Stimulated activated naive CD8-positive, alpha-beta T cell treated with anti-CD3 and anti-CD28 coated beads, Interleukin-15, amount 100 ng/mL, for 72 hours (primary cell): ENCODE measurements around the gene CSNK1G2.
A peak's percentile ranks its signal among the peaks of the same experiment; 100 is the strongest.

Experiments used
- ATAC-seq: fragments of 150-1000 bp; cut with Tn5 transposase; 2 replicates; pipeline ENCODE4 v1.10.0; 2021; ENCODE audit warnings: mild to moderate bottlenecking, moderate library complexity
- DNase-seq, 2 donors: peaks; one replicate each; pipeline ENCODE4 v3.0.0; 2021 to 2022
- H3K27ac Mint-ChIP-seq, 2 donors: one replicate each; pipeline ENCODE4 v1.8.0; 2022; ENCODE audit warnings: mild to moderate bottlenecking in 2 of 2, mixed read lengths in 2 of 2, moderate library complexity in 2 of 2
- H3K27me3 Mint-ChIP-seq: one replicate; pipeline ENCODE4 v1.8.0; 2022; ENCODE audit warnings: mixed read lengths
- H3K4me1 Mint-ChIP-seq: one replicate; pipeline ENCODE4 v1.8.0; 2022; ENCODE audit warnings: mild to moderate bottlenecking, mixed read lengths
- H3K4me3 Mint-ChIP-seq, 2 donors: one replicate each; pipeline ENCODE4 v1.8.0; 2022; ENCODE audit warnings: mild to moderate bottlenecking in 2 of 2, mixed read lengths in 2 of 2, moderate library complexity in 1 of 2
- H3K9me3 Mint-ChIP-seq, 2 donors: one replicate each; pipeline ENCODE4 v1.8.0; 2022; ENCODE audit warnings: mixed read lengths in 2 of 2

The CSNK1G2 gene

DNA sequence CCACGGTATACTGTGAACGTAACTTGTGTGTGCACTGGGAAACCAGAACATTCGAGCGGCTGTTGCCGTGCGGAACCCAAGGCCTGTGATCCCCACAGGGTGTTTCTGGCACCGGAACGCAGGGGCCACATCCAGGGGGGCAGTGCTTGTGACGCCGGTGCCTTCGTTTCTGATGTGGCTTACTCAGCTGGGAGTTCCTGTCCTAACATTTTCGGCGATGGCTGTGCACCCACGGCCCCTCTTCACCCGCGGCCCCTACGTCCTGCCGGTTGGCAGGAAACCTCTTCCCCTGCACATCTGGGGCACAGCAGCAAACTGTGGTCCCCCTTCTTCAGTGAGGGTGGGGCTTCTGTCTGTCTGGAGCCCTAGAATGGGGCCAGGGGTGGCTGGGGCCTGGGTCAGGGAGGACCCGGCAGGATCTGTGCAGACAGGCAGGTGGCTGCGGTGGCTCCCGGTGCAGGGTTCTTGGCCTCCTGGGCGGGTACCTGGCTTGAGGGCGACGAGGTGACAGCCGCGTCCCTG lies 26.2 kb downstream of the CSNK1G2 start:
- H3K4me3 Mint-ChIP-seq: peak overlapping the region; percentile 51 to 79

DNA sequence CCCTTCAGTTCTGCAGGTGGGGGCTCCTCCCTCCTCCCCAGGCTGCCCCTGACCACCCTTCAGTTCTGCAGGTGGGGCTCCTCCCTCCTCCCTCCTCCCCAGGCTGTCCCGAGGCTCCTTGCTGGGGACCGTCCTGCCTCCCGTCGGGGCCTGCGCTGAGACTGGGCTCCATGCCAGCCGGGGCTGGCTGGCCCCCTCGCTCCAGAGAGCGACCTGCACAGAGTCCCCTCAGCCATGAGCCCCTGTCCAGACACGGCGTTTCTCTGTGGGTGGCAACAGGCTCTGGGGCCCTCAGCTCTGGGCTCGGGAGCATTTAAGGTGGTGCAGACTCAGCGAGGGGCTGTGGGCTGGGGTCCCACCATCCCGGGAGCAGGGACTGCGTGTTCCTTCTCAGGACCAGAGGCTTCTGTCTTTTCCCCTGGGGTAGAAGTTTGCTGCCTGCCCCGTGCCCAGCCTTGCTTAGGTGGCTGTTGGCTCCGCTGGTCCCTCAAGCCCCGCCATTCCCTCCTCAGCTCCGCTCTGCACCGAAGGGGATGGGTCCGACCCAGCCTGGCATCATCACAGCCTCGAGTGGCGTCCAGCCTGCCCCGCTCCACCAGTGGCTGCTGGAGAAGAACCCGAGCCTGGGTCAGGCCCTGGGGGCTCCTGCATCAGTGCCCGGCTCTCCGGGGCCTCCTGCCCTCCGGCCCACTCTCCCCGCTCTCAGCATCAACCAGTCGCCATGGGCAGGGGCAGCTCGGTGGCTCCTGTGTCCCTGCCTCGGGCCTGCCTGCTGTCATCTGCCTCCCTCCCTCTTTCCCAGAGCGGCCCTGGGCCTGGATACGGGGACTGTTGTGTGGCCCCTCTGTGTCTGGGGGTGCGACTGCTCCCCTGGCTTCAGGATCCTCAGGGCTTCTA lies 27.6 kb downstream of the CSNK1G2 start:
- H3K4me1 Mint-ChIP-seq: peaks cover 31% of the 10 kb centered on the region
- H3K27ac Mint-ChIP-seq: peak overlapping the region in 1 of 2 donors; percentile 77
- ATAC-seq (no peak), DNase-seq (no peak)
- H3K9me3 Mint-ChIP-seq: no peaks in the 10 kb centered on the region
- H3K4me3 Mint-ChIP-seq: no peak overlapping the region
- no peaks in the 10 kb centered on the region for H3K27me3 Mint-ChIP-seq

More for the DNA sequence above, 26.2 kb downstream of the CSNK1G2 start:
- DNase-seq: peak; percentile 31 to 43
- Mint-ChIP-seq H3K9me3 (no peaks in the 10 kb centered on the region), H3K27ac (no peak overlapping the region), H3K27me3 (no peaks in the 10 kb centered on the region), H3K4me1 (peaks cover 31% of the 10 kb centered on the region)
- ATAC-seq: peak; percentile 85

DNA sequence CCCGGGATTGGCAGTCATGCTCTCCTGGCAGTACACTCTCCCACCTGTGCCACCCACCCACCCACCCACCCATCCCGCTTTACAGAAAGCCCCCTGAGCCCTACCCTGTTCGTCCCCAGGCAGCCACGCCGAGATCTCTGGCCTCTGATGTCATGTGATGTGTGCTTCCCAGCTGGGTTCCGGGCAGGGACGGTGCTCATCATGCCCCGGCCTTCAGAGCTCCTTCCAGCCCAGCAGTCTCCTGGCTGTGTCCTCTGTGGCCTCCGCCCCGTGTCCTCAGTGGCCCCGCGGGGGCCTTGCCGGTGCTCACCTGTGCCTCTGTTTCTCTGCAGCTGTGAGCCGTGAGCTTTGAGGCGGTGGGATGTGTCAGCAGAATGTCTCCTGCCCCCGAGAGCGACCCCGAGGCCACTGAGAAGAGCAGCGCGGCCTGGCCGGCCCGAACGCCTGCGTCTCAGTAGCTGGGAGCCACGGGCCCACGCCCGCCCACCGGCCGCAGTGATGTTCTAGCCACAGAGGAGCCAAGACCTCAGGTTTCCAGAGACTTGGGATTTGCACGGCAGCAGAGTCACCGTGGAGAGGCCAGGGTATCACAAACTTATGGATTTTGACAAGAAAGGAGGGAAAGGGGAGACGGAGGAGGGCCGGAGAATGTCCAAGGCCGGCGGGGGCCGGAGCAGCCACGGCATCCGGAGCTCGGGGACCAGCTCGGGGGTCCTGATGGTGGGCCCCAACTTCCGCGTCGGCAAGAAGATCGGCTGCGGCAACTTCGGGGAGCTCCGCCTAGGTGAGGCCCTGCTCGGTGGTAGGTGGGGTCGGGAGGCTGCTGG lies 28.4 kb downstream of the CSNK1G2 start:
- H3K4me1 Mint-ChIP-seq: peaks cover 31% of the 10 kb centered on the region
- DNase-seq: no peak
- H3K27ac Mint-ChIP-seq: peak overlapping the region; percentile 65 to 77
- H3K9me3 Mint-ChIP-seq: no peaks in the 10 kb centered on the region
- H3K4me3 Mint-ChIP-seq: no peak overlapping the region
- H3K27me3 Mint-ChIP-seq: no peaks in the 10 kb centered on the region
- no peak for ATAC-seq

DNA sequence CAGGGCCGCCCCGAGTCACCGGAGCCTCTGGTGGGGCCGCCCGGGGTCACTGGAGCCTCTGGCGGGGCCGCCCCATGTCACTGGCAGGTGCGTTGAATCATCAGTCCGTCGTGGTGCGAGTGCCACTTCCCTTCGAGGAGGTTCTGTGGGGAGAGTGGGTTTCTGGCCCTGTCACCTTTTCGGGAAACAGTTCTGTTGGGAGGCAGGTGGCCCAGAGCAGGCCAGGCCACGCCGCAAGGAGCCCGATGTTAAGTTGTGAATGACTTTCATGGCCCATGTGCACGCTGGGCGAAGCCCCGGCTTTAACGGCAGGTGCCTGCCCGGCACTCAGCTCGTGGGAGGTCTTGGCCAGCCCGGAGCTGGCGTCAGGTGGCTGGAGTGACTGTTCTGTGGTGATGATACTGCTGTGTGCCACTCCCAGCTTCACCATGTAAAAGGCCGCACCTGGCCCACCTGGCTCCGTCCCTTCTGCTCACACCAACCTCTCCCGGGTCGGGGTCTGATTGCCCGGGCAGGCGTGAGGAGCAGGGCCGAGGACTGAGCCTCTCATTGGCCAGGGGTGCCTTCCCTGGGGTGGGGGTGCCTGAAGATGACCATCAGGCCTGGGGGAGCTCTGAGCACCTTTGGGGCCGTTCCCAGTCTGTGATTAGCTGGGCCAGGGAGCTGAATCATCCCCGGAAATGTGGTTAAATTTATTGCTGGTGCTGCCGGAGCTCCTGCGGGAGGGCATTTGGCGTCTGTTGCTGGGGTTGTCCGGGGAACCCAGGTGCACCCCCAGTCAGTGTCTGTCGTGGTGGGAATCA lies 29.2 kb downstream of the CSNK1G2 start:
- Mint-ChIP-seq H3K27me3 (no peaks in the 10 kb centered on the region), H3K27ac (peak overlapping the region in 1 of 2 donors; percentile 42), H3K9me3 (no peaks in the 10 kb centered on the region), H3K4me3 (no peak overlapping the region), H3K4me1 (peaks cover 31% of the 10 kb centered on the region)
- DNase-seq (no peak), ATAC-seq (no peak)

DNA sequence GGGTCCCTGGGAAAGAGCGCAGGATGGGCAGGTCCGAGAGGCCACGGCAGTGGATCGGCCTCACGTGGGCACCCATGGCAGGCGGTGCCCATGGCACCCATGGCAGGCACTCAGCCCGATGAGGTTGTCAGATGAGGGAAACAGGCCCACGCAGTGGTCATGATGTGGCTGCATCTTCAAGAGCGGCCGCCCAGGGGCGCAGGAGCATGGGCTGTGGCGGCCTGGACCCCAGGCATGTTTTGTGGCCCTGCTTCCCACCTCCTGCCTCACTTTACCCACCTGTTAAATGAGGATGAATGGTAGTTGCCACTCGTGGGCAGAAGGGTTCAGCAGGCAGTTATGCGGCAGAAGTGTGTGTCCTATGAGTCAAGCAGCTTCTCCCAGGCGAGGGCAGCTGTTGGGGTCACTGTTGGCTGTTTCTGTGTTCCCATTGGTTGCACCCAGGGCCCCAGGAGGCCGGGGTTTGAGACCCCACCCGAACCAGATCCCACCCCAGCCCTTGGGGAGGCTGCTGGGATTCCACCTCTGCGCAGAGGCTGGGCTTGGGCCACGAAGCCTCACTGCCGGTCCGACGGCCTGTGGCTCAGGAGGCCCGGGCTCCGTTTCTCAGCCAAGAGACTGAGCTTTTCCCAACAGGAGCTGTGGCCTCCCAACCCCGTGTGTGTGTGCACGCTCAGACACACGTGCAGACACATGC lies 30.0 kb downstream of the CSNK1G2 start:
- H3K27ac Mint-ChIP-seq: no peak overlapping the region
- no peaks in the 10 kb centered on the region for H3K27me3 Mint-ChIP-seq
- H3K9me3 Mint-ChIP-seq: no peaks in the 10 kb centered on the region
- H3K4me1 Mint-ChIP-seq: peaks cover 26% of the 10 kb centered on the region
- ATAC-seq (no peak), DNase-seq (no peak)
- H3K4me3 Mint-ChIP-seq: no peak overlapping the region

DNA sequence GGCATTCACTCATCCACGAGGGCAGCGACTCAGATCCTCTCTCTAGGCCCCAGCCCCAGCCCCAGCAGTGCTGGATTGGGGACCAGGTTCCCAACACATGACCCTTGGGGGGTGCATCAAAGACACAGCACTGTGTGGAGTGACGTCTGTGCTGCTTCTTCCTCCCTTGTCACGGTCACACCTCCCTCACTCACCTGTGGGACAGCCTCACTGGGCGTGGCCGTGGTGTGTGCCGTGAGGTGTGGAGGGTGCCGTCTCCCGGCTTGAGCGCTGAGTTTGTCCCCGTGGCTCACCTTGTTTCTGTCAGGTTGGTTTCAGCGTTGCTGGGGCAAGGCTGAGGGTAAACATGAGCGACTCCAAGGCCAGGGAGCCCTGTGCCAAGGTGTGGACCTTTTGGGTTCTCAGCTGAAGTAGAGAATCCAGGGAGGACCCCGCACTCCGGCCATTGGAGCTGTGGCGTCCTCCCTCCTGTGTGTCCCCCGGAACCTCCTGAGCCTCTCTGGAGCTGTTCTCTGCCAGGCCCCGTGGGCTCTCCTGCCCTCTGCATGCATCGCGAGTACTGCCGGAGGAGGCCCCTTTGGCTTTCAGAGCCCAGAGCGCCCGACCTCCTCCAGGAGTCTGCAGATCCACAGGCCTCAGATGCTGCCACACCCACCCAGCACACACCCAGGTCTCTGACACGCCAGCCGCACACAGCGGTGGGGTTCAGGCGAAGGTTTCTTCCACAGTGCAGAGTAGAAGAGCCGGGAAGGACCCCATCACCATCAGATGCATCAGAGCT lies 33.6 kb downstream of the CSNK1G2 start:
- Mint-ChIP-seq H3K4me3 (no peak overlapping the region), H3K4me1 (peaks cover 8% of the 10 kb centered on the region), H3K27me3 (no peaks in the 10 kb centered on the region), H3K9me3 (no peaks in the 10 kb centered on the region), H3K27ac (no peak overlapping the region)
- no peak for DNase-seq
- no peak for ATAC-seq

DNA sequence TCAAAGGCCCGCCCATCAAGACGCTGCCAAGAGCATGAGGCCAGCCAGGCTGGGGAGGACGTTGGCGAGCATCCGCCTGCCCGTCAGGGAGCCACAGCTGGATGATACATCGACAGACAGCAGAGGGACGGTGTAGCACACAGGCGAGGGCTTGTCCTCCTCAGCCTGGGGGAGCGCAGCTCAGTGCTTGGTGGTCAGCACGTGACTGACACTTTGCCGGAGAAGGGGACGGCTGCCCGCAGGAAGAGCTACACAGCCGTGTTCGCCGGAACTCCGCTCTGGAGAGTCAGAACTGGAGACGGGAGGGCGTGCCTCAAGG lies 34.1 kb downstream of the CSNK1G2 start:
- ATAC-seq: no peak
- H3K27me3 Mint-ChIP-seq: no peaks in the 10 kb centered on the region
- DNase-seq: no peak
- H3K9me3 Mint-ChIP-seq: no peaks in the 10 kb centered on the region
- no peak overlapping the region for H3K4me3 Mint-ChIP-seq
- peaks cover 5% of the 10 kb centered on the region for H3K4me1 Mint-ChIP-seq
- peak overlapping the region in 1 of 2 donors; percentile 25 for H3K27ac Mint-ChIP-seq

DNA sequence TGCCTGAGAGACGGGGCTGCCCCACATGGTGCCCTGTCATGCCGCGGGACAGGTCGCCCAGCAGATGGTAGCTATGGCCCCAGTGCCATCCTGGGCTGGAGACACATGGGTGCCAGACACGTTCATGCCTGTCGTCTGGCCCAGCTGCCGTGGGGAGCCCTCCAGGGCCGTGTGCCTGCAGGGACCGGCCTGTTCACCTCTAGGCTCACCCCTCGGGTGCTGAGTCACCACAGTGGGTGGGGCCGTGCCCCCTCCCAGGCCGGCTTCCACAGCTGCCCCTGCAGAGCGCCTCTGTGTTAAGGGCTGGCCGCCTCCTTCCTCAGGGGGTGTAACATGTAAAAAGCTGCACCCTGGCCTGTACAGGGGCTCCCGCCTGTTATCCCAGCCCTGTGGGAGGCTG lies 36.1 kb downstream of the CSNK1G2 start:
- no peak overlapping the region for H3K4me3 Mint-ChIP-seq
- no peaks in the 10 kb centered on the region for H3K27me3 Mint-ChIP-seq
- no peaks in the 10 kb centered on the region for H3K4me1 Mint-ChIP-seq
- no peak for ATAC-seq
- H3K9me3 Mint-ChIP-seq: no peaks in the 10 kb centered on the region
- no peak overlapping the region for H3K27ac Mint-ChIP-seq
- no peak for DNase-seq

DNA sequence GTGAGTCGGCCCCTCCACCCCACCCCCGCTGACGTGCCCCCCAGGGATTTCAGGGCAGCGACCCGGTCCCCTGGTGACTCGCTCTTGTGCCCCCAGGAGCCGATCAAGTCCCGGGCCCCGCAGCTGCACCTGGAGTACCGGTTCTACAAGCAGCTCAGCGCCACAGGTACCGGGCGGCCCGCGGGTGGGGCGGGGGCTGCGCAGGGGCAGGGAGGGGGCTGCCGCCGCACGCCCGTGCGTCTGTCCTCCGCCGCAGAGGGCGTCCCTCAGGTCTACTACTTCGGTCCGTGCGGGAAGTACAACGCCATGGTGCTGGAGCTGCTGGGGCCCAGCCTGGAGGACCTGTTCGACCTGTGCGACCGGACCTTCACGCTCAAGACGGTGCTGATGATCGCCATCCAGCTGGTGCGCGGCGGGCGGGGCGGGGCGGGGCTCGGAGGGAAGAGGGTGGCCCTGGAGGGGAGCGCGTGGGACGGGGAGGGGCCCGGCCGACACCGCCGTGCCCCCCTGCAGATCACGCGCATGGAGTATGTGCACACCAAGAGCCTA lies 37.4 kb downstream of the CSNK1G2 start:
- H3K27me3 Mint-ChIP-seq: no peaks in the 10 kb centered on the region
- DNase-seq (no peak), ATAC-seq (peak; percentile 38)
- no peaks in the 10 kb centered on the region for H3K4me1 Mint-ChIP-seq
- no peaks in the 10 kb centered on the region for H3K9me3 Mint-ChIP-seq
- H3K27ac Mint-ChIP-seq: no peak overlapping the region
- H3K4me3 Mint-ChIP-seq: no peak overlapping the region

DNA sequence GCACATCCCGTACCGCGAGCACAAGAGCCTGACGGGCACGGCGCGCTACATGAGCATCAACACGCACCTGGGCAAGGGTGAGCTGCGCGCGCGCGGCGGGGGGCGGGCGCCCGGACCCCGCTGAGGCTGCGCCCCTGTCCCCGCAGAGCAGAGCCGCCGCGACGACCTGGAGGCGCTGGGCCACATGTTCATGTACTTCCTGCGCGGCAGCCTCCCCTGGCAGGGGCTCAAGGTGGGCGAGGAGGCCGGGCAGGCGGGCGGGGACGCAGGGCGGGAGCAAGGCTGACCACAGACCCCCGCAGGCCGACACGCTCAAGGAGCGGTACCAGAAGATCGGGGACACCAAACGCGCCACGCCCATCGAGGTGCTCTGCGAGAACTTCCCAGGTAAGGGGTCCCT lies 38.0 kb downstream of the CSNK1G2 start:
- Mint-ChIP-seq H3K4me3 (no peak overlapping the region), H3K27ac (no peak overlapping the region), H3K9me3 (no peaks in the 10 kb centered on the region), H3K4me1 (no peaks in the 10 kb centered on the region), H3K27me3 (no peaks in the 10 kb centered on the region)
- ATAC-seq (peak; percentile 11), DNase-seq (no peak)

DNA sequence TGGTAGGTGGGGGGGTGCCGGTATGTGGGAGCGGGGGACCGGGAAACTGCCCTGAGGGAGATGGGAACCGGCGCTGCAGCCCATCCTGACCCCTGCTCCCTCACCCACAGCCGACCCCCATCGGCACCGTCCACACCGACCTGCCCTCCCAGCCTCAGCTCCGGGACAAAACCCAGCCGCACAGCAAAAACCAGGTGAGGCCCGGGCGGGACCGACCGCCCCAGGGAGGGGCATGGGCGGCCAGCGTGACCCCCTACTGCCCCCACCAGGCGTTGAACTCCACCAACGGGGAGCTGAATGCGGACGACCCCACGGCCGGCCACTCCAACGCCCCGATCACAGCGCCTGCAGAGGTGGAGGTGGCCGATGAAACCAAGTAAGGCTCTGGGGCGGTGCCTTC lies 38.7 kb downstream of the CSNK1G2 start:
- H3K9me3 Mint-ChIP-seq: no peaks in the 10 kb centered on the region
- DNase-seq (no peak), ATAC-seq (peak; percentile 9)
- no peak overlapping the region for H3K4me3 Mint-ChIP-seq
- no peaks in the 10 kb centered on the region for H3K4me1 Mint-ChIP-seq
- H3K27ac Mint-ChIP-seq: no peak overlapping the region
- no peaks in the 10 kb centered on the region for H3K27me3 Mint-ChIP-seq

DNA sequence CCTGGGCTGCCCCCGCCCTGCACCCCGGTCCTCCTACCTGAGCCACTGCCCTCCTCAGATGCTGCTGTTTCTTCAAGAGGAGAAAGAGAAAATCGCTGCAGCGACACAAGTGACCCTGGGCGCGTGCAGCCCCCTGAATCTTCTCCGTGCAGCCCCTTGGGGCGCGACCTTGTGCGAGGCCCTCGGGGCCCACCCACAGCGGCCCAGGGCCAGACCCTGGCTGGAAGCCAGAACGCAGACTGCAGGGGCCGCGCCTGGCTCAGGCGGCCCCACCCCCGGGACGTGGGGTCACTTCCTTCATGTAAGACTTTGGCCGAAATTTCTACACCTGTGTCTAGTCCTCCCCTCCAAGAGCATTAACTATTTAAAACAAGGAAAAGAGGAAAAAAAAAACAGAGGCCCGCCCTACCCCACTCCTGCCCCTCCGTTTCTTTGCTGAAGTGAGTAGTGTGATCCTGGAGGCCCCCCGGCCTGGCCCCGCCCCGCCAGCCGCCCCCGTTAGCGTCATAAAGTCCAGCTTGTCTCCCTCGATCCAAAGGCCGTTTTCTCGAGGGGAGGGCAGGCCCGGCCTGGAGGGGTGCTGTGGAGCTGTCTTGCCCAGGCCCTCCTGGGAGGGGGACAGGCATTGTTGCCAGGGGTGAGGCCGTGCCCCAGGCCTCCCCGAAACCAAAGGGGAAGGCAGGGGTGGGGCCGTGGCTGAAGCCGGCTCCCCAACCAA lies 39.3 kb downstream of the CSNK1G2 start:
- Mint-ChIP-seq H3K27ac (no peak overlapping the region), H3K9me3 (no peaks in the 10 kb centered on the region), H3K4me3 (no peak overlapping the region), H3K27me3 (no peaks in the 10 kb centered on the region), H3K4me1 (no peaks in the 10 kb centered on the region)
- no peak for ATAC-seq
- no peak for DNase-seq

DNA sequence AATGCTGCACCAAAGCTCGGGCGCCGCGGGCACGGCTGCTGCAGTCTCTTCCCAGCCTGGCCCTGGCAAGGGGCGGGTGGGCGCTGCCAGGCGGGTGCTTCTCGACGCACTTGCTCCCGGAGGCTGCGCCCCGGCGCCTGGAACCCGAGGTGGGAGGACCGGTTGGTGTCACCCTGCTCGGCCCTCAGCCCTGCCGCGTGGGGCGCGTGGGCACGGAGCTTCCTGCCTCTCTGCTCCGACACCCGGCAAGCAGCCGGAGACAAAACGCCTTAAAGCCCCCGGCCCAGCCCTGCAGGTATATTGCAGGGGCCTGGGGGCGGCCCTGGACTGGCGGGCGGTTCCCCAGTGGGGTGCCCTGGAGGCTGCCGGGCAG lies 39.8 kb downstream of the CSNK1G2 start:
- H3K27me3 Mint-ChIP-seq: no peaks in the 10 kb centered on the region
- no peak overlapping the region for H3K27ac Mint-ChIP-seq
- DNase-seq: no peak
- no peak for ATAC-seq
- no peak overlapping the region for H3K4me3 Mint-ChIP-seq
- H3K9me3 Mint-ChIP-seq: no peaks in the 10 kb centered on the region
- H3K4me1 Mint-ChIP-seq: no peaks in the 10 kb centered on the region

DNA sequence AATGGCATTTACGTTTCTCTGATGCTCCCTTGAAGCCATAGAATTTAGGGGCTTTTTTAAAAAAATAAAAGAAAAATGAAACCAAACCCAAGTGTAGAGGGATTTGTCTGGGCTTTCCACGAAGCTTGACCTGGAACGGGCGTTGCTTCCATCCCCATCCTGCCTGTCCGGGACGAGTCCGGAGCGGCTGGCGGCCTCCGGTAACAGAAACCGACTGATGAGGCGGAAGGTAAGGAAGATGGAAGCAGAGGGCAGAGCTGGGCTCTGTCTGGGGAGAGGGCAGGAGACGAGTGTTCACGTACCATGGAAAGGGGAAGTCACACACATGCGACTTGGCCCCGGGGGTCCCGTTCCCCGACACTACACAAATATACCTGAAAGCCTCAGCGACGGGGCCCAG lies 40.3 kb downstream of the CSNK1G2 start:
- H3K9me3 Mint-ChIP-seq: no peaks in the 10 kb centered on the region
- no peaks in the 10 kb centered on the region for H3K27me3 Mint-ChIP-seq
- ATAC-seq: no peak
- peak overlapping the region in 1 of 2 donors; percentile 78 for H3K27ac Mint-ChIP-seq
- H3K4me1 Mint-ChIP-seq: no peaks in the 10 kb centered on the region
- no peak for DNase-seq
- H3K4me3 Mint-ChIP-seq: no peak overlapping the region
